NCI-H1694 (cell line): ENCODE data around the gene MGAT5.

Experiments used
- DNase-seq: peaks from one replicate; lab custom pipeline; 2025; lab: John Stamatoyannopoulos, UW

Gene MGAT5

DNA sequence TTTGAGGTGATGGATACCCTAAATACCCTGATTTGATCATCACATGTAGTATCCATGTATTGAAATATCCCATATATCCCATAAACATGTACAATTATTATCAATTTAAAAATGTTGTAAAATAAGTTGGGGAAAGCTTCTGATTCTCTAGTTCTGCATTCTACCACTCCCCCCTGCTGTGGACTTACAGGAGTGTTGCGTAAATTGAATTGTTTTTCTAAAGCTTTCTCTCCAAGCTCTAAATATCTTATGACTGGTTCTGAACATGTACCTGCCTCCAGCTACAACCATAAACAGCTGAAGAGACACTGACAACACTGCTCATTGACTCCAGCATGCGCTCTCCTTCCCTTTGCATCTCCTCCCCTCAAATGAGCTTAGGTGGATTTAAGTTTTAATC lies 145.2 kb downstream of the MGAT5 start:
- no peak for DNase-seq

DNA sequence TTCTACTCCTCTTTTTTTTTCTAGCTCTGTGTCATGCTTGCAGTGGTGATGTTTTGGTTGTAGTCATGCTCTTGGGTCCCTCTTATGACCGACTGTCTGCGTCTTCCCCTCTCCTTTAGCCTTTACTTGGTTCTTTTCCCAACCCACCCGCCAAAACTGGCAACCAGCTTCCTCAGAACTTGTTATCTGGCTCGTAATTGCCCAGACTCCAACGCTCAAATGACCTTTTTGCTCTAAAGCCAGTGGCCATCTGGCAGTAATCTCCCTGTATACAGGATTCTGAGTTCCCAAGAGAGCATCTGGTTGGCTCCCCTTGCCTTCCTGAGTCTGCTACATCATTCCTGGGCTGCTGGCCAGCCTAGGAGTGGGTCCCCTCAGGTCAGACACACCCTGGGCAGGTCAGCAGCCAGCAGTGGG lies 147.2 kb downstream of the MGAT5 start:
- peak; percentile 36 for DNase-seq

DNA sequence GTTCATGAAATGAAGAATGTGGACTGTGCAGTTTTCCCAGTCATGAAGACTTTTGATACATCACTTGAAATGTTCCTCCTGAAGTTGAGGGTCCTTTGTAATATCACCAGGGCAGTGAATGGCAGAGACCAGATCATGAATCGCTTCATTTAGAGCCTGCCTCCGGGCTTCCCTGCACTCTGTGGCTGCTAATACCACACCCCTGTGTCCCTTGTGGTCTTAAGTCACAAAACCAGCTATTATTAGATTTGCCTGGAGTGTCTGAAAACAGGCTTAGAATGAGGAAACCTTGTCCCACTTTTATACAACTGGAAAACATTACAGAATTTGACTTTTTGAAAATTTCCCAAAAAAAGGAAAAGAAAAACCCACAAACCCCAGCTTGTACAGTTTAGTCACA lies 147.9 kb downstream of the MGAT5 start:
- no peak for DNase-seq

DNA sequence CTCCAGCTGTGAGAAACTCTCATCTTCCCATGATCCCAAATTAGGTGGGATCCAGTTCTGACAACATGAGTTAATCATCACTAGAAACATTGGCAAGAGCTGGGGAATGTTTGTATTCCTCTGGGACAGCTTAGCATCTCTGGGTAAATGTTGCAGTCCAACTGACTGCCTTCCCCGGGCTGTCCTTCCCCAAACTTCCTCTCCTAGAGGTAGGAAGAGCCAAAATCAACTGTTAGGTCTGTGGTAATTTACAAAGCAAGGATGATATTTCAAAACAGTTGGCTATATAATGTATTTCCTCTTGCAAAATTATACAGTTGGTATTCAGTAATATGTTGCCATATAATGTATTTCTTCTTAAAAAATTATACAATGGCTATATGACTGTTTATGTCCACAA lies 148.5 kb downstream of the MGAT5 start:
- peak; percentile 26 for DNase-seq

DNA sequence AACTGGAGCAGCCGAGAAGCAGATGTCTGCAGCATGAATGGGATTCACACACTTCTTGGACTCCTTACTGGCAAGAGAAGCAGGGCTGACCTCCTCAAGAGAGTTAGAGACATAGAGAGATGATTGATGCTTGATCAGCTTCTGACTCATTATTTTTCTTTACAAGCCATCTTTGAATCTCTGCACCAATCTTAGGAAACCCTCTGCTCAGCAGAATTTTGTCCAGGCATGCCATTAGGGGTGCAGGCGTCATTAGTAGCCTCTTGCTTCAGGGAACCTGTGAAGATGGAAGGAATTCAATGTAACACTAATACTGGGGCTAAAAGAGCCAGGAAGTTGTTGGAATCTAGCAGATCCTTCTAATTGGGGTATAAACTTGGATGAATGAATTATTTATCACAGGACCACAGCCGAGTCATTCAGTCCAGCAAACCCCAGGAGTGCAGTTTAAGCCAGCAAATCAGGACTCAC lies 151.8 kb downstream of the MGAT5 start:
- DNase-seq: no peak

DNA sequence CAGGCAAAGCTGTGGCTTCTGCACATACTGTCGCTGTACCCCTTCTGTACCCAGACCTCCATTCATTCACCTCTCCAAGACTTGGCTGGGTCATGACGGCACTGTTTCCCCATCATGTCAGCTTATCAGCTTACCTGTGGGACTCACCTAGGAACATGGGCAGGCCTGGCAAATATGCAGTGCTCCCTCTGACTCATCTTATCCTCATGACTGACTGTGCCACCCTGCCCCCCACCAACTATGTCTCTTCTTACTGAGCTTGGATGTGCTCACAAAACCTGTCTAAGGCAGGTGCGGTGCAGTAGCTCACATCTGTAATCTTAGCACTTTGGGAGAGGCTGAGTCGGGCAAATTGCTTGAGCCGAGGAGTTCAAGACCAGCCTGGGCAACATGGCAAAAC lies 152.4 kb downstream of the MGAT5 start:
- DNase-seq: no peak

DNA sequence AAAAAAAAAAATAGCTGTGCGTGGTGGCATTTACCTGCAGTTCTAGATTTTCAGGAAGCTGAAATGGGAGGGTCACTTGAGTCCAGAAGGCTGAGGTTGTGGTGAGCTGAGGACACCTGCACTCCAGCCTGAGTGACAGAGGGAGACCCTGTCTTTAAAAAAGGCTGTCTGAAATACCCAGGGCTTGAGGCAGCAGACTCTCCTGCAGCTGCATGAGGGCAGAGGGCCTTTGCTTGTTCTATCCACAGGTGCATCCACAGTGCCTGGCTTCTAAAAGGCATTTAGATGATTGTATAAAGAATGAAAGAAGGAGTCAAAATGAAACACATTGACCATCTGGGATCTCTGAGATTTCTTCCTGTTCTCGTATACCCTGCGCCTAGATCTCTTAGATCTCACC lies 152.9 kb downstream of the MGAT5 start:
- no peak for DNase-seq

DNA sequence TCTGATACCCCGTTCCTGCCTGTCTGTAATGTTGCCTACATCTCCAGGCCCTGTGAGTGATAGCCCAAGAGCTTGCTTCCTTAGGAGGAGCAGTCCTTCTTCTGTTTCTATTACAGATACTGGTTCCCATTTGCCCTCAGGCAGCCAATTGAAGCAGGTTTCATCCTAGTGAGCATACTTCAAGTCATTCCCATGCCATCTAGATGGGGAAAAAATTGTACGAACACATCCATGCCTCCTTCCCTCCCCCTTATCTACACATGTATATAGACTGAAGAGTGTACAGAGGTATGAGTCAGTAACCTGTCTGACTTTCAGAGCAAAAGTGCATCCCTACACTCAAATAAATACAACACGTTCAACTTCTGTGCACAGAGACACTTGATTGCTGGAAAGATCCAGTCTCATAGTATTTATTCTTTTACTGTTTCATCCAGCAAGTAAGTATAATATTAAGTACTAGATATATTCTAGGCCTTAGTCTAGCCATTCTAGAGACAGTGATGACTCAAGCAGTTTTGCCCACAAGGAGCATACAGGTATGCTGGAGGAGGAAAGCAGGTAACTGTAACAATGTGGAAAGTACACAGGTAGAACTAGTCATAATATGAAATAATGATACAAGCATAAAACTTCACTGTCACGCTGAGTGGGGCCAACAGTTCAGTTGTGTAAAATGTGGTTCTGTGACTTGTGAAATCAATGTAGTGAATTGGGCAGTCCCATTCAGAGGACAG lies 153.4 kb downstream of the MGAT5 start:
- no peak for DNase-seq

DNA sequence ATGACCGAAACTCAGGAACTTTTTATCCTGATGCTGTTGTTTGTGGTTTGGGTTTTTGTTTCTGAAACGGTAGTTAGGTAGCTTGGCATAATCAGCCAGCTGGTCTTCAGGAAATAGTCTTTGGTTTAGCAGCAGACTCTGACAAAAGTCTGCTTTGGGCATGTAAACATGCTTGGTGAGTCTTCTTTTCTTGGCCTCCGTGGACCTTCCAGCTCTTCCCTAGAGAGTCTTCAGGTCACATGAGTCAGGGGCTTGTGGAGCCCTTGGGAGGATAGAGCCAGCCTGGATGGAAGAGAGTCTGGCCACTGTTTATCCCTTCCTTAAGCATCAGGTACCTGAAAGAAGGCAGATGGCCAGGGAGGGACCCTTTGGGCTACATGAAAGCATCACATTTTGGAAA lies 154.5 kb downstream of the MGAT5 start:
- no peak for DNase-seq

DNA sequence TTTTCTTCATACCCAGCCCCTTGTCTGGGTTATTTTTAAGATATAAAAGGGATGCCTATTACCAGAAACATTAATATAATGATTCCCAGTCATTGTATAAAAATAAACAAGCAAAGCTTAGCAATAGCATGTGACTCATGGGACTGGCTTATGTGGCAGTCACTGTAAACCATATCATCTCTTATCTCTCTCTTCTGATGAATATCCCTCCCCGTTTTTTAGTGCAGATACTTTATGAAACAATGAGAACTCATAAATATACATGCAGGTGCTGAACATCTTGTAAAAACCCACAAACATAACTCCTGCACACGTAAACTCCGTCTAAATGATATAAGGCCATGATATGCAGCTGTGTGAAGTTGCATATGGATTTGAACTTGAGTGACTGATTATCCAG lies 154.9 kb downstream of the MGAT5 start:
- no peak for DNase-seq

DNA sequence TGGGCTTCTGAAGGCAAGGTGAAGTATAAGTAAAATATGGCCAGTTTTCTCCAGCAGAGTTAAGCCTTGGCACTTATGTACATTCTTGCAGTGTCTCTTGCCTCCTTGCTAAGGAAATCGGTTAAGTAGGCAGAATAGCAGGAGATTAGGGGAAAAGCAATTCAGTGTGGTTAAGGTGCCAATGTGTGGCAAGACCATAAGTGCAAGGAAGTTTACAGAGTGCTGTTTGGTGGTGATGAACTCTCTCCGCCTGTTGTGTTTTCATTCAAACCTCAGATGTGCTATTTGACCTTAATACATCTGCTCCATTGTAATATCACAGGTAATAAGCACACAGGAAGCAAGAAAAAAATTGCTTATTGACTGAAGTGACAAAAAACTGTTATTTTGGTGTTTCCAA lies 156.1 kb downstream of the MGAT5 start:
- no peak for DNase-seq

DNA sequence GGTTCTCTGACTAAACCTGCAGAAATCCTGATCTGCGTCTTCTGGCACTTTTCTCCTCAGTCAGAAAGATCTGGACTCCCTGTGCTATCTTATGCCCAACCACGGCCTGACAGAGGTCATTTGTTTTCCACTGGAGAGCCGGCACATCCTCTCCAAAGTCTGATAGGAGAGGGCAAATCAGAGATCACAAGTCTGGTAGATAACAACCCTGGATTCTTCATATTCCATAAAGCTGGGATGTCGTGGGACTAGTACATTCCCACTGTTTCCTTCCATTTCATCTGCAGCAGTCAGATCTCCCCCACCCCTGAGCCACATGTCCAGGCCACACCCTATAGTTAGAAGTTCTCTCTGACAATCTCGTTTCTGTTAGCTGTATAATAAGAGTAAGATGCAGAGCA lies 157.0 kb downstream of the MGAT5 start:
- DNase-seq: no peak

DNA sequence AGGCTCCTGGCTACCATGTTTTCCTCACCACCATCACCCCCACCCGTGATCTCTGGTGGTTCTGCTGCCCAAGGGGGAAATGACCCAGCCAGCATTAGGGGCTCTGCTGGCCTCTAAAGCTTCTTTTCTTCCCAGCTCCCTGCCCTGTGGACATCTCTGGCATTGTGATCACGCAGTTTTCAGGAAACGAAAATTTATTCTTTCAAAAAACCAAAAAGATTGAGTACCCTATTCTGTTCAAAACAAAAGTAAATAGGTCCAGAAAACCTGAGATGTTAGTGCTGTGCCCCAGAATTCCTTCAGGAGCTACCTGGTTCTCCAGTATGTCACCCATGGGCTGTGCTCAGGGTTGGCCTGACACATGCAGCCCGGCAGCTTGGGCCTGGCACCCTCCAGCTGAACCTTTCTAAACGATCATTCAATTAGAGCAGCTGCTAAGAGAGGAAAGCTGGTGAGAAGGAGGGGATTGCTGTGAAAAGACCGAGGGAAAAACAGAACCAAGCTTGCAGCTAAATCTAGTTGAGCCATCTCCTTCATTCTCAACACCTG lies 157.5 kb downstream of the MGAT5 start:
- DNase-seq: peak; percentile 82

DNA sequence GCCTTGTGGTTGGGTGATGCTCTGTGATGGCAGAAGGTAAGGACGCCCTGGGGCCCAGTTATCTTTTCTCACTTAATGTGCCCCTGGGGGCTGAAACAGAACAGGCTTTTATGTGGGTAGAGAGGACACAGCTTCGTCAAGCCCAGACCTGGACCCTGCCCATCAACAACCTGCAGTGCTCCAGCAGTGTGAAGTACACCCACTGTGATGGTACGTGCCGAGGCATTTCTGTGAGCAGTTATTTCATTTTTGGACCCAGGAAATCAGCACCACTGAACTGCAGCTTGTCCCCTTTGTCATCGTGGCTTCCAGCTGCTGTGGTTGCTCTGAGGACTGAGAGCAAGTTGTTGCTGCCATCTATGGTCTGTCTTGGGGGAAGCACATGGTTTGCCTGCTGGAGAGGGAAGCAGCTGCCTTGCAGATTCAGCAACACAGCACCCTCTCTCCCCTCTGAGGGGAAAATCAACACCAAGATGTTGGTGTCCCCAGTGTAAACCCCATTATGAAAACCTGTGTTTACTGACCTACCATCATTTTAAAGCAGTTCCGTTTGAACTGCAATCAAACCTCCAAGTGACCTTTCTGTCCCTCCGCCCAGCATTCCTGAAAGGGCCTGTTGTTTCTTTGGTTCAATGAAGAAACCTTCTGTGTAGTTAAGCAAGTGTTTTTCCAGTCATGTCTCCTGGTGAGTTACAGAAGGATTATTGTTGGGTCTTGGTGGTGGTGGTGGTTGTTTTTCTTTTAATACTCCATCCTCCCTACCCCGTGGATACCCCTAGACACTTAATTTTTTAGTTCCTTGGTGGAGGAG lies 158.2 kb downstream of the MGAT5 start:
- DNase-seq: peak; percentile 90

DNA sequence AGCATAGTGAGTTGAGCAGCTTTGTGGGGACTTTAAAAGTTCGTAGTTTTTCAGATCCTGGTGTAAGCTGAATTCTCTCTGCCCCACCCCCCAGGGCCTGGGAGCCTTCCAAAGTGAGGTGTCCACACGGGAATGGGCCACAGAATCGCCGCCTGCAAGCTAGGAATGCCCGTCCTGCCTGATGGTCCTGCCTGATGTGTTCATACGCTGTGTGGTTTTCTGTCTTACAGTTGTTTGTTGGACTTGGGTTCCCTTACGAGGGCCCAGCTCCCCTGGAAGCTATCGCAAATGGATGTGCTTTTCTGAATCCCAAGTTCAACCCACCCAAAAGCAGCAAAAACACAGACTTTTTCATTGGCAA lies 158.7 kb downstream of the MGAT5 start:
- no peak for DNase-seq

DNA sequence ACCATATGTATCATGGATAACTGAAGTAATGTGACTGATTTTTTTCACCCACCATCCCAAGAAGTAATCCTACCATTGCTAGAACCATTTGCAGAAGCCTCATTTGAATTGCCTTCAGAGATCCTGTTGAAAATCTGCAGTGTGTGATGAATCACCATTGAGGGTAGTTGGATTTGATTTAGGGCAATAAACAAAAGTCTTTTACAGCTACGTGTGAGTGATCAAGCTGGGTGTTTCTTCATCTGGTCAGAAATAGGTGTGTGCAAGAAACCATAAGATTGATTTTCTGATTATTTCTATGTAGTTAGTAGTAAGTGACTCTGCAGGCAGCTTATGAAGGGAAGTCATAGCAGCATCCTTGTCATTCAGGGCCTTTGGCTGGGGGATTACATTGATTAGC lies 159.6 kb downstream of the MGAT5 start:
- DNase-seq: no peak

DNA sequence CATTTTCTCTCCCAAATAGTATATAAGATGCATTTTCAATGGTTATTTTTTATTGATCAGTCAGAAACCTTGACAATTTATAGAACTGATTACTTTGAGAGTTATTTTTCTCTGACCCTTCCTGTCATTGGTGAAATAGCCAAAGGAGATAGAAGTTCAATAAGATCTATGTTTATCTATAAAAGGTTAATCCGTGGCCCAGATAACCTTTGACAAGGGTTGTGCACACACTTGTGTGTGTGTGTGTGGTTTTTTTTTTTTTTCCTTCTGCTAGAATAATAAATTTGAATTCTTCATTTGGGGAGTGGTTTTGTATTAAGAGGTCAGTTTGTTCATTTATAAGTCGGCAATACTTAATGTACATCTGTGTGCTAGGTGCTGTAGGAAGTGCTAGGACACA lies 160.0 kb downstream of the MGAT5 start:
- no peak for DNase-seq

DNA sequence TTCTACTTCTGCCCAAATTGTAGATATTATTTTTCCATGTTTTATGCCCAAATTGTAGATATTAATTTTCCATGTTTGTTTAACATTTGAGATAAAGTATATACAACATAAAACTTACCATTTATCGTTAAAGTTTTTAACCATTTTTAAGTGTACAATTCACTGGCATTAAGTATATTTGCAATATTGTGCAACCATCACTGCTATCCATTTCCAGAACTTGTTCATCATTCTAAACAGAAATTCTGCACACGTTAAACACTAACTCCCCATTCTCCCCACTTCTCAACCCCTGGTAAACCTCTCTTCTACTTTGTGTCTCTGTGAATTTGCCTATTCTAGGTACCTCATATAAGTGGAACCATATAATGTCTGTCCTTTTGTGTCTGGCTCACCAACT lies 162.1 kb downstream of the MGAT5 start:
- DNase-seq: no peak

DNA sequence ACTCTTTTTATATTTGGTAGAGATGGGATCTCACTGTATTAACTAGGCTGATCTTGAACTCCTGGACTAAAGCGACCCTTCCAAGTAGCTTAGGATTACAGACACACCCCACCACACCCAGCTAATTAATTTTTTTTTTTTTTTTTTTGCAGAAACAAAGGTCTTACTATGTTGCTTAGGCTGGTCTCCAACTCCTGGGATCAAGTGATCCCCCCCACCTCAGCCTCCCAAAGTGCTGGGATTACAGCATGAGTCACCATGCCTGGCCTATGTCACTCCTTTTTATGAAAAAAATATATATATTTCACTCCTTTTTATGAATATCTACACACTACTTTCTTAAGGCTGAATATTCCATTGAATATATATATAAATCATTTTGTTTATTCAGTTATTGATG lies 162.8 kb downstream of the MGAT5 start:
- DNase-seq: no peak

DNA sequence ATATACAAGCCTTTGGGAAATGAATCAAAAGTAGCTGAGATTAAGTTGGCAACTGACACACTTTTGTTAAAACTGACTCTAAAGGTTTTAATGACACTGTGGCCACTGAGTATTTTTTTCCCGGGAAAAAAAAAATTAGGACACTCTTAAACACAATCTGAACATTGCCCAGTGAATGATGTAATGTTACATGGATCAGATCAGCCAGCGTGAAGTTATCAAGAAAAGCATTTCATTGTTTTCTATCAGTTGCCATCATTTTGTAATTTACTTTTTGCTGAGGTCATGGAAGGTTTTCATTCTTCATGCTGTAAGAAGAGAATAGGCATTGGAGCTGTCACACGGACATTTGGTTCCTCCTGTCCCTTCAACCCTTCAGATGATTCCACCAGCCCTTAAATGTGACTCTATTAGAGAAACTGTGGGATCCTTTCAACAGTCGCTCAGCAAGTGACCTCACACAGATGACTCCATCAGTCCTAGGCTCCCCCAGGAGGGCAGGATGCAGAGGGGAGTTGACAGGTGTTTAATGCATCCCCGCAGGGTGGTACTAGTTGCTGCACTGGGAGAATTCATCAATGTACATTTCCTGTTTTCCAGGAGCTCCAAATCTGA lies 164.2 kb downstream of the MGAT5 start:
- no peak for DNase-seq

DNA sequence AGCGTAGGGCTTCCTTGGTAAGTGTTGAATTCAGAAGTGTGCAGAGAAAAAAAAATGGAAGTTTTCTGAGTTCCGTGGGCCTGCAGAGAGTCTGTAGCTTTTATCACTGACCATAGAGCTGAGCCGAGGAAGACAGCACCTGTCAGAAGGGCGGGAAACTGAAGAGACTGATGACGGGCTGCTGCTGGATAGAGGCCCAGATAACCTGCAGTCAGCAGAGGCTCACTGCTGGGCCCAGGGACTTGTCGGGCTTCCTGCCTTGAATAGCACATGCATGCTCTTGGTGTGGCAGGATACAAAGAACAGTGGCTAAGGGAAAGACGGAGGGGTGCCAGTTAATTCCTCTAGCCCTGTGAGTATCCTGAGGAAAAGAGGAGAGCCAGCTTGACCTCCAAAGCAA lies 166.4 kb downstream of the MGAT5 start:
- DNase-seq: no peak

DNA sequence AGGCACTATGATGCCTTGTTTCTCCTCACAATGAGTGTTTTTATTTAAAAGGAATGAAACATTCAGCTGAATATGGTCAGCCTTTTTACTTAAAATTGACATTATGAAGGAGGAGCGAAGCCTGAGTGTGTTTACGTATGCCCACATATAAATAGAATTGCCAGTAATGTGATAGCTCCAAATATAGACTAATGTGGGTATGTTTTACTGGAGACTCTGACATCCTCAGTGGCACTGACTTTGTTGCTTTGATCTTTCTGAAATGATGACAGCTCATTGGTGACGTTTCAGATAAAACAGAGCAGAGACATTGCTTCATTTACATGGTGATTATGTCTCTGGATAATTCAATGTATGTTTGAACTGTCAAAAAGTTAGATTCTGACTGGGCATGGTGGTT lies 167.0 kb downstream of the MGAT5 start:
- DNase-seq: no peak
